Measurements from ENCODE around the gene TCAP. TPM values are rescaled to one million over a fixed set of nuclear protein-coding genes. Genes with fewer than 3 reads are reported as not detected.
A peak's percentile ranks its signal among the peaks of the same experiment; 100 is the strongest.

Gene TCAP
- total RNA-seq, 1 experiment from 2014 or later: 0.53 TPM

DNA sequence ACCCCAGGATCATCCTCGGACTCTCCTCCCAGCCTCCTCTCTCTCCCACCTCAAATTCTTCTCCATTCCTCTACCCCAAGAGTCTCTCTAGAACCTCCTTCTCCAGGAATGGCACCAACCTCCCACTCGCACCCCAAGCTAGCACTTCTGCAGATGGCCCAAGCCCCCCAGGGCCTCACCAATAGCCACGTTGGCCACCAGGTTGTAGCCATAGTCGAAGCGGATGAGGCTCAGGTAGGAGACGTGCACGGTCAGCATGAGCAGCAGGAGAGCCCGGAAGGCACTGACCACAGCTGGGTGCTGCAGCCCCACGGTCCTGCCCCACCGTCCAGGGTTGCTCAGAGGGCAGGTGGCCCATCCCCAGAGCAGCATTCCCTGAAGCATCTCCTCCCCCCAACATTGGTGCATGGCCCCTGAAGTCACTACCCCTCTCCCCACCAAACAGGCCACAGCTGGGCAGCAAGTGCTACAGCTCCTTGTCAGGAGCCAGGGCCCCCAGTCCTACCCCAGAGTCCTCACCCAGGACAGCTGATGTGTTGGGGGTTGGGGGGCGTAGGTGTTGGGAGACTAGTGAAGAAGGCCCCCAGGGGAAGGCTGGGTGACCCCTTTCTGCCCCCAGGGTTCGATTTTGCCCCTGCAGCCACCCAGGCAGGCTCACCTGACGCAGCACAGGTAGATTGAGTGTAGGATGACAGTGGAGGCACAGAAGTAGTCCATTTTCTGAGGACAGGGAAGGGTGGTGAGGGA lies 8.4 kb downstream of the TCAP start:
- no peak for DNase-seq (ENCODE audit: low read depth, low spot score)
- in situ Hi-C loops (cut with HindIII; ENCODE audit: low pct_unique_long_range_greater_than_20kb, low sequenced_read_pairs): no loop called here

DNA sequence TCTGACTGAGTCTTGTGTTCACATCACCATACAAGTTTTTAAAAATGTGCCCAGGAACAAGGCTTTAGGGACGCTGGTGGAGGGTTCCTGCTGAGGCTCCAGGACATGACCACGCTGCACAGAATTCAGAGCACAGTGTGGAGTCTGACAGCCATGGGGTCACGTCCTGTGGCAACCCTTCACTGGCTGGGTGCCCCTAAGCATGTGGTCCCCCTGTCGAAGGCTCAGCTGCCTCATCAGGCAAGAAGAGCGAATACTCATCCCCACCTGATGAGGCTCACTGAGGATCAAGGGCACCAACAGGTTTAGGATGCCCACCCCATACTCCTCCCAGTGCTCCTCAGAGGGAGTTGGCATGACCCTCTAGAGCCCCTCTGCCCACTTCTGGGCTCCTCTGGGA lies 9.0 kb downstream of the TCAP start:
- in situ Hi-C loops (cut with HindIII; ENCODE audit: low pct_unique_long_range_greater_than_20kb, low sequenced_read_pairs): no loop called here
- no peak for DNase-seq (ENCODE audit: low read depth, low spot score)

DNA sequence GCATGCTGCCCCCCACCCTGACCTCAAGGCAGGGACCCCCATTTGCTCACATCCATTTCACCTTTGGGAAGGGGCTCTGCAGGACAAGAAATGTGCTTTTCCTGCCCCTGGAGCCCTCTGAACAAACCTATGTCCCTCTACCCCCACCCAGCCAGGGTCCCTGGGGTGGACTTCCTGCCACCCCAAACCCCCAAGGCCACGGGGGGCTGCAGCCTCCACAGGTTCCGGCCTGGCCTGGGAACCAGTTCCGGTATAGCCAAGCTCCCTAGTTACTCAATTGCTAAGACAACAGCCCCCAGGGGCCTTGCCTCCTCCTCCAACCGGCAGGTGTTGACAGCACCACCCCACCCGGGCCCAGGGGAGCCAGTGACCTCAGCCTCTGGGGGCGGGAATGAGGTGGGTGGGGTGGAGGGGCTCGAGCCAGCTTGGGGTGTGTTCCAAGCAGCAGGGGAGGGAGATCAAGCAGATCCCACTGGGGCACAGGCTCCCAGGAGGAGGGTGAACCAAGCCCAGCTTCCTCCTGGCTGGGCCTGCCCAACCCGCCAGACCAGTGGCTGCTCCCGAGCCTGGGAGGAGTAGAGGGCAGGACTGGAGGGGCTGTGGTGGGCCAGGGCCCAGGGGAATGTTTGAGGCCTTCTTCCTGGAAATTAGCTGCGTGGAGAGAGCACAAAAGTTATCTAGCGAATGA lies 9.7 kb downstream of the TCAP start:
- in situ Hi-C loops (cut with HindIII; ENCODE audit: low pct_unique_long_range_greater_than_20kb, low sequenced_read_pairs): no loop called here
- DNase-seq (ENCODE audit: low read depth, low spot score): no peak

DNA sequence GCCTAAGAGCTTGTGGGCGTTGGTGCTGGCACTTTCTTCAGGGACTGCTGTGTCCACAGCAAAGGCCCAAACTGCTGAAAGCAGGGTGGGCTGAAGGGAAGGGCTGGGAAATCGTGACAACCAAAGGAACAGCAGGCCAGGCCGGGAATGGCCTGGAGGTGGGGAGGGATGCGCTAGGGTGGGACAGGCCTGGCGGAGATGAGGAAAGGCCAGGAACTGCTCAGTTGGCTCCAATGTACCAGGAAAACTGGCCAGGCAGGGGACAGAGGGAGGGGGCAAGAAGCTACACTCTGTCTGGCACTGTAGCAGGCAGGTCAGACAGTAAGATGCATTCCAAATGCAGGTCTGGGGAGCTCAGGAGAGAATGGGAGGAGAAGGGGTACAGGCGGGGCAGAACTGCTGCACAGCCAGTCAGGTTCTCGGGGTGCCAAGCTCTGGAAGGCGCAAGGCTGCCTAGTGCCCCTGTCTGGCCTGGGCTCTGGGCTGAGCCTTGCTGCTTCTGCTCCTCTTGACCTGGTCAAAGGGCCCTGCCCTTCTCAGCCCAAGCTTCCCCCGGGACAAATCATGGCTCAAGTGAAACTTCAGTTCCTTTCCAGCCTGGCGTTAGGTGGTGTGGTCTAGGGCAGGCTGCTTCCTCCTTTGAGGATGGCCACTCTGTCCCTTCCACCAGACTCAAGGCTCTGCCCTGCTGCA lies 10.4 kb downstream of the TCAP start:
- DNase-seq (ENCODE audit: low read depth, low spot score): no peak
- in situ Hi-C loops (cut with HindIII; ENCODE audit: low pct_unique_long_range_greater_than_20kb, low sequenced_read_pairs): no loop called here

DNA sequence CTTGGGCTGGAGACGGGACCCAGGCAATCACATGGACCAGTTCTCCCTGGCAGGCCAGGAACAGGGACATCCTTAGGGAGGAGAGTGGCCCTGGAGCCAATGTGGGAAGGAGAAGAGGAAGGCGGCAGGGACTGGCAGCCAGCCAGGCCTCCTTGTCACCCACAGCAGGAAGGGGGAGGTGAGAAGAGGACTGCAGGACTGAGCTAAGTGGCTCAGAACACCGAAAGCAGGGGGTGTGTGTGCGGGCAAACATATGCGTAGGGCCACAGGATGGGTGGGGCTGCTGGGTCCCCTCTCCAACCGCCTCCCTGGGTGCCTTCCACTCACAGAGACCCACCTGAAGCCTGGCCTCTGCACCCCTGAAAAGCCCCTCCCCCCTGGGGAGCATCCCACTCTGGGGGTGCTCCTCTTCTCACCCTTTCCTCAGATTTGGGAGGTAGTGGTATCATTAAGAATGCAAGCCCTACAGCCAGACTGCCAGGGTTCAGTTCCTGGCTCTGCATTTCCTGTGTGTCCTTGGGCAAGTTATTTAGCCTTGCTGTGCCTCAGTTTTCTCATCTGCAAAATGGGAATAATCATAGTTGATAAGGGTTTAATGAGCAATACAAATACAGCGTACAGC lies 11.2 kb downstream of the TCAP start:
- in situ Hi-C loops (cut with HindIII; ENCODE audit: low pct_unique_long_range_greater_than_20kb, low sequenced_read_pairs): no loop called here
- DNase-seq (ENCODE audit: low read depth, low spot score): no peak

DNA sequence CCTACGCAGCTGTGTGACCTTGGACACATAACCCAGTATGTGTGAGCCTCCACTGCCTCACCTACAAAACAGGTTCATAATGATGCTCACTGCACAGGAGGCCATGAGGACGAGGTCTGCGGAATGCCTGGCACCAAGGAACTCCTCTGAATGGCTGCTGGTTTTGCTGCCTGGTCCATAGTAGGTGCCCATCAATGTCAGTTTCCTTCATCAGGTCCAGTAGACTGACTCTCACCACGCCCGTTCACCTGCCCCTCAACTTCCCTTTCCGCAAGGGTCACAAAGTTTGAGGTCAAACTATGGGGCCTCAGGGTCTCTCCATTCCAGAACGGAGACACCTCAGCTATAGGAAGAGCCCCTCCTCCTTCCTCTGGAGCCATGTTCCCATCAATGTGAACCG lies 11.9 kb downstream of the TCAP start:
- in situ Hi-C loops (cut with HindIII; ENCODE audit: low pct_unique_long_range_greater_than_20kb, low sequenced_read_pairs): no loop called here
- no peak for DNase-seq (ENCODE audit: low read depth, low spot score)

DNA sequence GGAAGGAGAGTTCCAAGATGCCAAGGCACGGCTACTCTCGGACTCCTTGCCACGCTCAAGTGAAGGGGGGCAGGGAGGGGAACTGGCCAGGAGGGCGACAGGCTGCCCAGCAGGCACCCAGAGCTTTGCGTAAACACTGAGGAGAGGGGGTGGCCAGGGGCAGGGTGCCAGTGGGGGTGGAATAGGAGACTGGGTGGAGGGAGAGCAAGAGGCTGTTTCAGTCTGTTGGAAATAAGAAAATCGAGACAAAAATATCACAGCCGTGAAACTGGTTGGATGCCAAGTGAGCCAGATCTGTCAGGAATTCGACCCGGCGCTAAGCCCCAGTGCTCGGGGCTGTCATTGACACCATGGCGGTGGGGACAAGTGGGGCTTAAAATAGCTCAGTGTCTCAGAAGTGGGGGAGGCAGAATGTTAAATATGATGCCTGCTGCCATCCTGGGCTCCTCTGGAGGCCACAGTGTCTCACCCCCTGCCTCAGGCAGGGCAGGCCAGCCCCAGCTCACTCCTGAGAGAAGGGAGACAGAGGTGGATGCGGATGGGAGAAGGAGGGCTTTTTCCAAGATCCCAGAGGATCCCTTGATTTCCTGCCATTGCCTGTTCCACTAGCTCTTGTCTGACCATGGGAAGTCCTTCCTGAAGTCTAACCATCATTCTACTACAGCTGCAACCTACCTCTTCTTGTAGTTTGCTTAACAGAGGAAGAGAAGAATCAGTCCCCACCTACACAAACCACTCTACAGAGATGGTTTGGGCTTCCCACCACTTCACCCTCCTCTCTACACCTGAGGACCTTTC lies 12.6 kb downstream of the TCAP start:
- DNase-seq (ENCODE audit: low read depth, low spot score): no peak
- in situ Hi-C loops (cut with HindIII; ENCODE audit: low pct_unique_long_range_greater_than_20kb, low sequenced_read_pairs): no loop called here

DNA sequence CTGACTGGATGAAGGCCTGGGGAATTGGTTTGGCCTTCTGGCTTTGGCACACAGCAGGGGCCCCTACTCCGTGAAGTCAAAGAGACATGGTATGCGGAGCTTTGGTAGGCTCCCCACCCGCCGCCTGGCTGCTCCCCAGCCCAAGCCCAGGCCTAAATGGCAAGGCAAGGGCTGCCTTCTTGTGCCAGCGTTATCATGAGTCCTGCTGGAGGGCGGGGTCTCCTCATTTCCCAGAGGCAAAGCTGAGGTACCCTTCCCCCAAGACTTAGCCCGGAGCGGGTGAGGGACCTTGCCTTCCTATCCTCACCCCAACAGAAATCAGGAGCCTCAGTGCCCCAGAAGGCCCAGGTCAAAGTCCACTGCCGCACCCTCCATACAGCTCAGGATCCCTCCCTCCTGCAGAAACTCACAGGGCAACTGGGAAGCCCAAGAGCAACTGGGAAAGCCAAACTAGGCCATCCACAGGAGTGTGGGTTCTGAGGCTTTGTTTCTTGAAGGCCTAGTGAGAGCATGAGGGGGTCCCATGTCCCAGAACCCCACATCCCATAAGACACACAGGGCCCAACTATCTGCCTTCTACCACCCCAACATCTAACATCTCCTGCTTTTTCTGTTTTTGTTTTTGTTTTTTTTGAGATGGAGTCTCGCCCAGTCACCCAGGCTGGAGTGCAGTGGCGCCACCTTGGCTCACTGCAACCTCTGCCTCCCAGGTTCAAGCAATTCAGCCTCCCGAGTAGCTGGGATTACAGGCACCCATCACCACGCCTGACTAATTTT lies 13.4 kb downstream of the TCAP start:
- no peak for DNase-seq (ENCODE audit: low read depth, low spot score)
- in situ Hi-C loops (cut with HindIII; ENCODE audit: low pct_unique_long_range_greater_than_20kb, low sequenced_read_pairs): no loop called here

DNA sequence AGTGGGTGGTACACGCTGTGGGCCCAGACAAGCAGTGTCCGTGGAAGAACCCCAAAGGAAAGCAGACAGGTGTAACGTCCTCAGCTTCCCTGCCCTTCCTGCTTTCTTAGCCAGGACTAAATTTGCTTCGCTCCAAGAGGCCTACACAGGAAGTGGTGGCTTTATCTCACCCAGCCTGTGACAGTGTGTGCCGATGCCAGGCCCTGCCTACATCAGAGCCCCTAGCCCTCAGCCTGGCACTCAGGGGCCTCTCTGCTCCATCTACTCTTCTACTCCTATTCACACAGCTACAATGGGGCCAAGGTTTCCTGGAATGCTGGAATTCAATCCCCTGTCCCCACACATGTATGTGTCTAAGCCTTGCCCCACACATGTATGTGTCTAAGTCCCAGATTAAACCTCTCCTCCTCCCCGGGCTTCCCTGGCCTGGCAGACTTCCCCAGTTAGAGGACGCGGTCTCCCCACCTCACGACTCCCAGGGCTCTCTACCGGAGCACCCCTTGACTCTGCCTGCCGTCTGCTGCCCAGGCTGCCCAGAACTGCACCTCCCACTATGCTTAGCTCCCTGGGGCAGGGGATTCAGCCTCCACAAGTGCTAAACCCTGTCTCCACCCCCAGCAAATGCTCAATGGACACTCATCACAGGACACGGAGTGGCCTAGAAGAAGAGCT lies 14.5 kb downstream of the TCAP start:
- DNase-seq (ENCODE audit: low read depth, low spot score): no peak
- in situ Hi-C loops (cut with HindIII; ENCODE audit: low pct_unique_long_range_greater_than_20kb, low sequenced_read_pairs): no loop called here

DNA sequence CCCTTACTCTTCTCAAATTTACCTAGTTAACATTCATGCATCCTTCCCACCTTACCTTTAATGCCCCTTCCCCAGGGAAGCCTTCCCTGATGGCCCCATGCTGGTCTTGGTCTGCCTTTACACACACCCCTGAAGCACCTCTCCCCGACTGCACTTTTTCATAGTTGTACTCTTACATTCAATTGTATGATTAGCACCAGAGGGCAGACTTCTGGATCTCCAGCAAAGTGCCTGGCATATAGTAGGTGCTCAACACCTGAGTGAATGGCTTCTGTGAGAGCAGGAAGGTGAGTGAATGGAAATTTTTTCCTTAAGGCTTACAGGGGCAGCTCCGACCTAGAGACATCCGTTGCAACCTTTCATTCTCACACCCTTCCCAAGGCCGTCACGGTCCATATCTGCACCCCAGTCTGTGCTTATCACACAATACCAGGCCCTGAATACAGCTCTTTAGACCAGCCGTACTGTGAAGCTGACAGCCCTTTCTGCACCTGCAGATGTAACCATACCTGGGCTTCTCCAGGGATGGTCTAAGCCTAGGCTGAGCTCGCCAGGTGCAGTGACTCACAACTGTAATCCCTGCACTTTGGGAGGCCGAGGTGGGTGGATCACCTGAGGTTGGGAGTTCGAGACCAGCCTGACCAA lies 18.3 kb downstream of the TCAP start:
- in situ Hi-C loops (cut with HindIII; ENCODE audit: low pct_unique_long_range_greater_than_20kb, low sequenced_read_pairs): no loop called here
- DNase-seq (ENCODE audit: low read depth, low spot score): no peak

DNA sequence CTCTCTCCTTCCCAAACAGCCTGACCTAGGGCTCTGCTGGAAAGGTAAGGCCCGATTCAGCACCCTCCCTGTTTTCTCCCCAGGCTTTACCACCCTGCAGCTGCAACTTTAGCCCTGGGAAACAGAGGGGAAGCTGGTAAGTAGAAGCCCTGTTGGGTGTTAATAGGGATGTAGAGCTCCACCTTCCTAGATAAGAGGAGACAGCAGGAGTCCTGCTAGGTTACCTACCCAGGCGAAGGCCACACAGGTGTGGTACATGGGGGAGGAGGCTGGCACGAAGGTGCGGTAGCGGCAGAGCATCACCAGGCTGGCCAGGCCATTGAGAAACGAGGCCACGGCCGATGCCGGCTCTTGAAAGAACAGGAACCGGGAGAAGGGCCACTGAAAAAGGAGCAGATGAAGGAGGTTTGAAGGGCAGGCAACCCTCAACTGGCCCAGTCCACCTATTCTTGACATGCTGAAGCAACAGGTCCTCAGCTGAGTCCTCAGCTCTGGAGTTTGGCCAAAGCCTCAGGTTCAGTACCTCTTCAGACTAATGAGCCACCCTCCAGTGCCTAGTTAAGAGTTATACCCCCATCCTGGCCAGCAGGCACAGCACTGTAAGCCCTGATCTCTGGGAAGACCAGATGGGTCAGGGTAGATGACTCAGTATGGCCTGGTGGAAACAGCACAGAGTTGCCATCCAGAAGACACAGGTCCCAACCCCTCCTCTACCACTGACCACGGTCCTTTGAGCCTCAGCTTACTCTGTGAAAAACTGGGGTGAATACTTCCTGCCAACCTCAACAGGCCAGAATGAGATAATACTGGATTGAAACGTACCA lies 19.4 kb downstream of the TCAP start:
- DNase-seq (ENCODE audit: low read depth, low spot score): no peak
- in situ Hi-C loops (cut with HindIII; ENCODE audit: low pct_unique_long_range_greater_than_20kb, low sequenced_read_pairs): no loop called here

DNA sequence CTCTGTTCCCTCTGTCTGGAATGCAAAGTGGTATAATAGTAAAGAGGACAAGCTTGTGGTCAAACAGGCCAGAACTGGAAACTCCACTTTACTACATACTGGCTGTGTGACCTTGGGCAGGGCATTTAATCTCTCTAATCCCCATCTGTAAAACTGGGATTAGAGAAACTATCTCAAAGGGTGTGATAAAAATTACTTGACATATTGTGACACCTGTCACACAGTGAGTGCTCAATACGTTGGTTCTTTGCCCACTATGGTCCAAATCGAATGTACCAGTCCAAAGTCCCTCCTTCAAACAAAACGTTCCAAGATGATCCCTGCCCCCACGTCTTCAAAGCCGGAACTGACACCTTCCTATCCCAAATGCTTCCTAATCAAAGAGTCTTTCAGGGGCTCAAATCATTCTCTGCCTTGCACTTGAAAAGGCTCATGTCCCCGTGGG lies 22.0 kb downstream of the TCAP start:
- no peak for DNase-seq (ENCODE audit: low read depth, low spot score)
- in situ Hi-C loops (cut with HindIII; ENCODE audit: low pct_unique_long_range_greater_than_20kb, low sequenced_read_pairs): no loop called here

DNA sequence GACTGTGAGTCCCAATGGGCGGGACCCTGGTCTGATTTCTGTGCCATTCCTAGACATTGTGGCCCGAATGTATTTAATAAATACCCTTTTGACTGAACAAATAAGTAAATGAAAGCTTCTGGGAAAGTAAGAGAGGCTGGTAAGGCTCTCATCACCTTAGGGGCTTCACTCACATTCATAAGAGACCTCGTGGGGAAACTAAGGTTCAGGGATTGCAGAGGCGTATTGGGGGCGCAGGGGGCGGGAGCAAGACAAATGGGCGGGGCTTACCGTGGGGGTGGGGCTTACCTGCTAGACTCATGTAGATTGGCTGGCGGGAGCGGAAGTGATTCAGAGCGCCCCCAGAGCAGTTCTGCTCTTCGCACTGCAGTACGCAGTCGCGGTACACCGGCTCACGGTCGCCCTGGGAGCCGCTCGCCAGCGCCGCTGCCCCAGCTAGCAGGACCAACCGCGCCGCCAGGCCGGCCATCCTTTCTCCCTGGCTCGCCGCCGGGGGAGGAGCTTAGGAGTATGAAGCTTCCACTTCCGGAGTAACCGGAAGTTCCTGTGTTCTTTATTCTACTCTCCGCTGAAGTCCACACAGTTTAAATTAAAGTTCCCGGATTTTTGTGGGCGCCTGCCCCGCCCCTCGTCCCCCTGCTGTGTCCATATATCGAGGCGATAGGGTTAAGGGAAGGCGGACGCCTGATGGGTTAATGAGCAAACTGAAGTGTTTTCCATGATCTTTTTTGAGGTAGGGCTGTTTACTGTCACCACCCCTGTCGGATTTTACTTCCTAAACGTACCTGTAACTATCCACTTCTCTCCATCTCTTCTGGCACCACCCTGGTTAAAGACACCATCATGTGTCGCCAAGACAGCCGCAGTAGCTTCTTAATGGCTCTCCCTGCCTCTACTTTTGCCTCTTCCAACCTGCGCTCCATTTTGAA lies 22.7 kb downstream of the TCAP start, which contains the start of gene PGAP3:
Gene PGAP3 (minus strand): TSS at position 512 of the 929 bp plus-strand sequence. CDS start 43 bp downstream, at position 469.
- in situ Hi-C loops (cut with HindIII; ENCODE audit: low pct_unique_long_range_greater_than_20kb, low sequenced_read_pairs): no loop called here
- DNase-seq (ENCODE audit: low read depth, low spot score): peak; percentile 89

DNA sequence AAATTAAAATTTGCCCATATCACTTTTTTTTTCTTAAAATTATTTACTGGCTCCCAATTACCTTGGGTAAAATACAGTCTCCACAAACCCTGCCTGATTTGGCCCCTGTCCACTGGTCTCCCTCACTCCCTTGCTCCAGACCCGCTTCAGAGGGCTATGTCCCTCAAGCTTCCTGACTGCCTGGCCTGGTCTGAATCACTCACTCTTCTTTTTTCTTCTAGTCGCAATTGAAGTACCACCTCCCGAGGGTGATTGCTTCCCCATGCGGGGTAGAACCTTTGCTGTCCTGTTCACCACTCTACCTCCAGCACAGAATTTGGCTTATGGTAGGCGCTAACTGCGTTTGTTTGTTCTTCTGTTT lies 23.3 kb downstream of the TCAP start:
- in situ Hi-C loops (cut with HindIII; ENCODE audit: low pct_unique_long_range_greater_than_20kb, low sequenced_read_pairs): no loop called here
- DNase-seq (ENCODE audit: low read depth, low spot score): no peak
